Upper lobe of left lung (tissue), 6 donors: ENCODE measurements around the gene SQSTM1. TPM values are rescaled to one million over a fixed set of nuclear protein-coding genes. Genes with fewer than 3 reads are reported as not detected.
A peak's percentile ranks its signal among the peaks of the same experiment; 100 is the strongest.

ENCODE experiments used
- ATAC-seq, 2 donors: fragments of 200-7000 bp; cut with Tn5 transposase; one replicate each; pipeline ENCODE4 v1.9.1; 2022; ENCODE audit warnings: mild to moderate bottlenecking in 2 of 2, moderate library complexity in 2 of 2; ENCODE audit not compliant: low FRiP score in 2 of 2
- DNase-seq, 2 donors: peaks; one replicate each; pipeline ENCODE4 v3.0.0-alpha.2; 2019 to 2020
- H3K27ac ChIP-seq, 4 donors: fragments of 200-600 bp; sonication (generic); one replicate each; pipeline ENCODE4 v1.5.1; 2016 to 2019
- H3K27me3 ChIP-seq, 4 donors: fragments of 200-600 bp; sonication (generic); one replicate each; pipeline ENCODE4 v1.5.1; 2017 to 2019
- H3K36me3 ChIP-seq, 4 donors: fragments of 200-600 bp; sonication (generic); one replicate each; pipeline ENCODE4 v1.5.1; 2016 to 2019
- H3K4me1 ChIP-seq, 4 donors: fragments of 200-600 bp; sonication (generic); one replicate each; pipeline ENCODE4 v1.5.1; 2018 to 2019
- H3K4me3 ChIP-seq, 4 donors: fragments of 200-600 bp; sonication (generic); one replicate each; pipeline ENCODE4 v1.5.1; 2017 to 2019; ENCODE audit warnings: mild to moderate bottlenecking in 2 of 4, moderate library complexity in 1 of 4
- H3K9me3 ChIP-seq, 4 donors: fragments of 200-600 bp; sonication (generic); one replicate each; pipeline ENCODE4 v1.5.1; 2018 to 2019
- CTCF ChIP-seq, 6 experiments: fragments of 450-650 bp in 4 of 6; fragments of 200-600 bp in 2 of 6; sonication (generic) in 2 of 6; IDR thresholded peaks; one replicate each; pipeline ENCODE4 v1.5.1; 2016 to 2019; ENCODE audit warnings: antibody characterized with exemption in 6 of 6
- EP300 ChIP-seq, 4 donors: sonication (generic); formaldehyde crosslinking; IDR thresholded peaks; one replicate each; pipeline ENCODE4 v1.5.1; 2017; ENCODE audit warnings: antibody characterized with exemption in 4 of 4, control low read depth in 2 of 4
- POLR2A ChIP-seq, 4 donors: fragments of 450-650 bp; IDR thresholded peaks; one replicate each; pipeline ENCODE4 v1.5.1; 2016 to 2017; ENCODE audit warnings: antibody characterized with exemption in 4 of 4, mild to moderate bottlenecking in 2 of 4
- POLR2AphosphoS5 ChIP-seq, 2 donors: sonication (generic); formaldehyde crosslinking; IDR thresholded peaks; one replicate each; pipeline ENCODE4 v1.5.1; 2017; ENCODE audit warnings: antibody characterized with exemption in 2 of 2
- WGBS, 2 donors: methylation state at CpG; one replicate each; pipeline ENCODE4 v1.1.5; 2017 to 2018; 5-methylcytosine and 5-hydroxymethylcytosine counted together
- total RNA-seq, 6 donors: library from RNA; depleted of rRNA in 4 of 6; stranded (reverse); fragments of >200 nt in 4 of 6; gene quantifications; one replicate each; pipeline versions ENCODE4 v1.1.0 to v1.2.1, GENCODE V29; 2016 to 2021
- donor health status: DM: no; HTN: no; CAD: no; lungs with moderate emphysema.
- donor health status: DM: no; HTN: yes; CAD: no; lungs with severe emphysema.

Gene SQSTM1
- total RNA-seq, 6 donors from 2014 or later = 390 to 666 (median 574) TPM

- TF ChIP-seq CTCF (IDR thresholded peaks at IDR 0.05) = no peak
- TF ChIP-seq POLR2A (IDR thresholded peaks at IDR 0.05) = no peak
- no peak for TF ChIP-seq POLR2AphosphoS5 (IDR thresholded peaks at IDR 0.05)
- no peak for TF ChIP-seq EP300 (IDR thresholded peaks at IDR 0.05)
- Histone ChIP-seq H3K4me3 (no peak overlapping the region), H3K27ac (no peak overlapping the region), H3K4me1 (peaks cover 4 to 15% (median 7%) of the 10 kb centered on the region in 4 donors), H3K27me3 (no peaks in the 10 kb centered on the region), H3K36me3 (peaks cover 0 to 60% (median 16%) of the 10 kb centered on the region in 4 donors), H3K9me3 (no peaks in the 10 kb centered on the region)
- DNase-seq = no peak
- 71 to 86% methylated on average over 3 to 4 of the region's 4 CpGs for WGBS, 2 donors
- ATAC-seq = no peak
These were observed 40.9 kb upstream of the SQSTM1 start for GRCh38 chr5:179779826-179780225.

- no peaks in the 10 kb centered on the region for H3K9me3 ChIP-seq
- H3K36me3 ChIP-seq = peaks cover 0 to 54% (median 12%) of the 10 kb centered on the region in 4 donors
- H3K4me1 ChIP-seq = peaks cover 4 to 15% (median 7%) of the 10 kb centered on the region in 4 donors
- no peak overlapping the region for H3K27ac ChIP-seq
- DNase-seq (peak in 1 of 2 donors; percentile 66), ATAC-seq (peak in 1 of 2 donors; percentile 43)
- H3K27me3 ChIP-seq = no peaks in the 10 kb centered on the region
- no peak overlapping the region for H3K4me3 ChIP-seq
- TF ChIP-seq POLR2A (IDR thresholded peaks at IDR 0.05) (no peak), CTCF (IDR thresholded peaks at IDR 0.05) (no peak), EP300 (IDR thresholded peaks at IDR 0.05) (no peak), POLR2AphosphoS5 (IDR thresholded peaks at IDR 0.05) (no peak)
- 71 to 88% methylated on average over 7 of the region's 7 CpGs for WGBS, 2 donors
These were observed 40.3 kb upstream of the SQSTM1 start for GRCh38 chr5:179780362-179780761.

- Histone ChIP-seq H3K9me3 (no peaks in the 10 kb centered on the region), H3K27me3 (no peaks in the 10 kb centered on the region), H3K4me3 (no peak overlapping the region), H3K27ac (no peak overlapping the region), H3K4me1 (peaks cover 0 to 10% (median 2%) of the 10 kb centered on the region in 4 donors), H3K36me3 (peaks cover 0 to 39% (median 4%) of the 10 kb centered on the region in 4 donors)
- no peak for TF ChIP-seq EP300 (IDR thresholded peaks at IDR 0.05)
- TF ChIP-seq POLR2A (IDR thresholded peaks at IDR 0.05) = no peak
- no peak for TF ChIP-seq CTCF (IDR thresholded peaks at IDR 0.05)
- no peak for TF ChIP-seq POLR2AphosphoS5 (IDR thresholded peaks at IDR 0.05)
- no peak for ATAC-seq
- WGBS, 2 donors = 97% methylated on average over 3 to 4 of the region's 4 CpGs
- DNase-seq = no peak
These were observed 38.9 kb upstream of the SQSTM1 start for GRCh38 chr5:179781846-179782245.

GRCh38 chr5:179783128-179783527, 37.6 kb upstream of the SQSTM1 start:
- WGBS, 2 donors = 90 to 94% methylated on average over 9 of the region's 9 CpGs
- DNase-seq (no peak), ATAC-seq (no peak)
- Histone ChIP-seq H3K4me1 (peaks cover 0 to 7% (median 2%) of the 10 kb centered on the region in 4 donors), H3K36me3 (peaks cover 0 to 27% (median 0%) of the 10 kb centered on the region in 4 donors), H3K27me3 (no peaks in the 10 kb centered on the region), H3K4me3 (no peak overlapping the region), H3K27ac (no peak overlapping the region), H3K9me3 (no peaks in the 10 kb centered on the region)
- TF ChIP-seq CTCF (IDR thresholded peaks at IDR 0.05) (no peak), POLR2A (IDR thresholded peaks at IDR 0.05) (no peak), EP300 (IDR thresholded peaks at IDR 0.05) (no peak), POLR2AphosphoS5 (IDR thresholded peaks at IDR 0.05) (no peak)

GRCh38 chr5:179786861-179787260, 33.8 kb upstream of the SQSTM1 start:
- ATAC-seq = no peak
- no peak overlapping the region for H3K27ac ChIP-seq
- no peak overlapping the region for H3K4me3 ChIP-seq
- H3K36me3 ChIP-seq = no peaks in the 10 kb centered on the region
- 83 to 89% methylated on average over 5 to 12 of the region's 12 CpGs for WGBS, 2 donors
- TF ChIP-seq POLR2AphosphoS5 (IDR thresholded peaks at IDR 0.05) = no peak
- H3K4me1 ChIP-seq = peaks cover 3 to 6% (median 5%) of the 10 kb centered on the region in 4 donors
- peak in 1 of 2 donors; percentile 43 for DNase-seq
- H3K9me3 ChIP-seq = no peaks in the 10 kb centered on the region
- no peaks in the 10 kb centered on the region for H3K27me3 ChIP-seq
